GM18858 (cell line): ENCODE measurements around the gene MS4A5.
A peak's percentile ranks its signal among the peaks of the same experiment; 100 is the strongest.
"Not testable (repeated sequence)": the region's sequence is repeated elsewhere in the genome, so short reads cannot be mapped to it uniquely, and the experiment has no call there.

Experiments
- ATAC-seq: cut with Tn5 transposase; IDR thresholded peaks from one replicate; pipeline ENCODE4 v1.9.1; 2021; ENCODE audit not compliant: unreplicated experiment

Gene MS4A5

GRCh38 chr11:60429272-60429671 is at the start of gene MS4A5:
Gene MS4A5, plus strand, starts transcription at chr11:60429572. Its CDS starts 103 bp downstream, at chr11:60429675.
- ATAC-seq, result no peak

GRCh38 chr11:60389279-60389910 is 40.0 kb upstream of the MS4A5 start:
- ATAC-seq, result peak; percentile 93

GRCh38 chr11:60390419-60390818 is 39.0 kb upstream of the MS4A5 start:
- ATAC-seq, result no peak

- no peak for ATAC-seq
These were observed 37.0 kb upstream of the MS4A5 start for GRCh38 chr11:60392361-60392760.

- no peak for ATAC-seq
These were observed 36.4 kb upstream of the MS4A5 start for GRCh38 chr11:60393016-60393415.

GRCh38 chr11:60394666-60395380 is 34.5 kb upstream of the MS4A5 start:
- ATAC-seq, result no peak

- no peak for ATAC-seq
These were observed 33.0 kb upstream of the MS4A5 start, which contains the start of gene MS4A14 for GRCh38 chr11:60396382-60396781. Gene MS4A14, plus strand, starts transcription at chr11:60396459. Its CDS starts 120 bp downstream, at chr11:60396579.

- ATAC-seq, result peak; percentile 55
These were observed 32.6 kb upstream of the MS4A5 start for GRCh38 chr11:60396799-60397198.

GRCh38 chr11:60420015-60420414 is 9.4 kb upstream of the MS4A5 start:
- ATAC-seq, result no peak

GRCh38 chr11:60422609-60423008 is 6.8 kb upstream of the MS4A5 start:
- no peak for ATAC-seq

- no peak for ATAC-seq
These were observed 855 bp upstream of the MS4A5 start for GRCh38 chr11:60428517-60428916.

- no peak for ATAC-seq
These were observed 1.9 kb downstream of the MS4A5 start for GRCh38 chr11:60431251-60431650.

- ATAC-seq, result no peak
These were observed 4.0 kb downstream of the MS4A5 start for GRCh38 chr11:60433401-60433800.

- no peak for ATAC-seq
These were observed 17.7 kb downstream of the MS4A5 start for GRCh38 chr11:60447070-60447469.

GRCh38 chr11:60447846-60448245 is 18.5 kb downstream of the MS4A5 start:
- ATAC-seq, result no peak

GRCh38 chr11:60451185-60451584 is 21.8 kb downstream of the MS4A5 start:
- not testable (repeated sequence) for ATAC-seq

GRCh38 chr11:60454212-60454611 is 24.8 kb downstream of the MS4A5 start:
- no peak for ATAC-seq

- ATAC-seq, result peak; percentile 84
These were observed 26.2 kb downstream of the MS4A5 start, which contains the start of gene MS4A1 for GRCh38 chr11:60455531-60456042. Gene MS4A1, plus strand, starts transcription at chr11:60455847. Its CDS starts 6,528 bp downstream, at chr11:60462375.

GRCh38 chr11:60457576-60457975 is 28.2 kb downstream of the MS4A5 start:
- ATAC-seq, result peak; percentile 24

GRCh38 chr11:60459345-60459744 is 30.0 kb downstream of the MS4A5 start:
- no peak for ATAC-seq

GRCh38 chr11:60468829-60469228 is 39.5 kb downstream of the MS4A5 start:
- no peak for ATAC-seq

GRCh38 chr11:60469723-60470122 is 40.4 kb downstream of the MS4A5 start:
- ATAC-seq, result no peak
